Lower leg skin (tissue), 3 donors: ENCODE data around the gene FAM156A.
"Not testable (repeated sequence)": the region's sequence is repeated elsewhere in the genome, so short reads cannot be mapped to it uniquely, and the experiment has no call there.

Experiments used
- CTCF ChIP-seq, 3 donors: fragments of 450-650 bp; IDR thresholded peaks; one replicate each; pipeline ENCODE4 v1.5.1; 2016; ENCODE audit warnings: antibody characterized with exemption in 3 of 3, mild to moderate bottlenecking in 3 of 3, moderate library complexity in 2 of 3
- POLR2A ChIP-seq, 2 donors: fragments of 450-650 bp; IDR thresholded peaks; one replicate each; pipeline ENCODE4 v1.6.1; 2016 to 2017; ENCODE audit warnings: antibody characterized with exemption in 2 of 2, mild to moderate bottlenecking in 1 of 2, moderate library complexity in 1 of 2

- TF ChIP-seq CTCF, POLR2A (IDR thresholded peaks at IDR 0.05): not testable (repeated sequence)
Observed at GRCh38 chrX:52949325-52949724, 9.0 kb downstream of the FAM156A start.
